H1 (cell line): ENCODE measurements around the gene NELL1. TPM values are rescaled to one million over a fixed set of nuclear protein-coding genes. Genes with fewer than 3 reads are reported as not detected.

Experiments
- CTCF ChIA-PET: fragments of 300-600 bp; sonication (Branson Sonifier 250); formaldehyde crosslinking; loops from one replicate; lab custom pipeline; 2021; ENCODE audit not compliant: partially characterized antibody; lab: Charles Lee
- POLR2A ChIA-PET: fragments of 300-600 bp; sonication (Branson Sonifier 250); formaldehyde crosslinking; loops from one replicate; lab custom pipeline; 2021; ENCODE audit warnings: inconsistent platforms; ENCODE audit not compliant: partially characterized antibody; lab: Charles Lee
- DNase-seq, 2 experiments: peaks; one replicate each; pipeline versions ENCODE4 v3.0.0 to v3.0.0-alpha.2; 2010 to 2022; ENCODE audit warnings: low spot score in 2 of 2, low read depth in 1 of 2, mixed read lengths in 1 of 2
- FAIRE-seq: peaks from 2 replicates; lab custom pipeline; 2011; peaks lifted over from hg19 to GRCh38; lab: Jason Lieb, UNC
- H2AFZ ChIP-seq: 2 replicates; pipeline ENCODE4 v1.8.1; 2012; ENCODE audit warnings: low read length, inconsistent platforms
- H2AK5ac ChIP-seq: 2 replicates; pipeline ENCODE4 v1.6.1; 2013; ENCODE audit warnings: low read depth, low read length
- H2BK120ac ChIP-seq: replicated peaks from 2 replicates; pipeline ENCODE3; 2013; ENCODE audit warnings: low read depth, low read length, inconsistent platforms
- H2BK12ac ChIP-seq: 2 replicates; pipeline ENCODE4 v1.6.1; 2013; ENCODE audit warnings: low read depth, low read length
- H2BK15ac ChIP-seq: 2 replicates; pipeline ENCODE4 v1.6.1; 2013; ENCODE audit warnings: low read length
- H2BK20ac ChIP-seq: 2 replicates; pipeline ENCODE4 v1.6.1; 2013; ENCODE audit warnings: low read length
- H2BK5ac ChIP-seq: 2 replicates; pipeline ENCODE4 v1.6.1; 2013; ENCODE audit warnings: low read depth, low read length
- H3K14ac ChIP-seq: 2 replicates; pipeline ENCODE4 v1.6.1; 2013; ENCODE audit warnings: inconsistent platforms; ENCODE audit not compliant: insufficient read length
- H3K18ac ChIP-seq: 2 replicates; pipeline ENCODE4 v1.6.1; 2013; ENCODE audit warnings: low read length; ENCODE audit errors: extremely low read depth
- H3K23ac ChIP-seq: 2 replicates; pipeline ENCODE4 v1.6.1; 2013; ENCODE audit warnings: inconsistent platforms; ENCODE audit not compliant: insufficient read length
- H3K23me2 ChIP-seq: 2 replicates; pipeline ENCODE4 v1.6.1; 2013; ENCODE audit warnings: low read depth, low read length
- H3K27ac ChIP-seq: 2 replicates; pipeline ENCODE4 v1.6.1; 2011; ENCODE audit warnings: low read depth, low read length, inconsistent platforms
- H3K27me3 ChIP-seq, 4 experiments: replicated peaks in 1 of 4; 1 replicate in 1 of 4; 2 replicates in 3 of 4; pipeline versions ENCODE4 v1.6.1 to v1.8.1; 2011 to 2013; ENCODE audit warnings: low read length in 3 of 4, mild to moderate bottlenecking in 3 of 4, inconsistent platforms in 2 of 4, mixed read lengths in 2 of 4, moderate library complexity in 1 of 4; ENCODE audit not compliant: control insufficient read depth in 3 of 4, insufficient read depth in 3 of 4; ENCODE audit errors: extremely low read depth in 1 of 4
- H3K36me3 ChIP-seq, 4 experiments: 2 replicates each; pipeline versions ENCODE4 v1.6.1 to v1.8.1; 2011 to 2013; ENCODE audit warnings: mild to moderate bottlenecking in 4 of 4, low read length in 3 of 4, moderate library complexity in 2 of 4, control low read depth in 1 of 4, inconsistent platforms in 1 of 4; ENCODE audit not compliant: insufficient read depth in 4 of 4, control insufficient read depth in 2 of 4
- H3K4ac ChIP-seq: replicated peaks from 2 replicates; pipeline ENCODE3; 2013; ENCODE audit warnings: low read length, low read depth, mixed read lengths, inconsistent platforms; ENCODE audit not compliant: insufficient read length
- H3K4me1 ChIP-seq, 4 experiments: replicated peaks in 1 of 4; 1 replicate in 1 of 4; 2 replicates in 3 of 4; pipeline versions ENCODE4 v1.6.1 to v1.8.1; 2011 to 2013; ENCODE audit warnings: low read length in 3 of 4, inconsistent platforms in 2 of 4, mixed read lengths in 1 of 4; ENCODE audit not compliant: insufficient read depth in 4 of 4, control insufficient read depth in 3 of 4
- H3K4me2 ChIP-seq, 2 experiments: 2 replicates each; pipeline versions ENCODE4 v1.6.1 to v1.8.1; 2011 to 2013; ENCODE audit warnings: low read depth in 2 of 2, low read length in 2 of 2, control low read depth in 1 of 2, inconsistent platforms in 1 of 2, mild to moderate bottlenecking in 1 of 2; ENCODE audit not compliant: insufficient read depth in 1 of 2
- H3K4me3 ChIP-seq, 4 experiments: fragments of 200-600, 300-600 bp in 1 of 4; sonication (generic), shearing (Covaris generic), sonication (Bioruptor Twin) in 1 of 4; 2 replicates each; pipeline versions ENCODE4 v1.5.1 to v1.8.1; 2011 to 2016; ENCODE audit warnings: low read length in 4 of 4, low read depth in 3 of 4, control low read depth in 2 of 4, inconsistent platforms in 2 of 4, mild to moderate bottlenecking in 2 of 4, mixed read lengths in 1 of 4, moderate library complexity in 1 of 4; ENCODE audit not compliant: insufficient read depth in 2 of 4; ENCODE audit errors: extremely low read depth in 1 of 4
- H3K56ac ChIP-seq: replicated peaks from 2 replicates; pipeline ENCODE3; 2013; ENCODE audit warnings: low read depth, mild to moderate bottlenecking, mixed read lengths, low read length, inconsistent platforms; ENCODE audit not compliant: insufficient read length
- H3K79me1 ChIP-seq: 2 replicates; pipeline ENCODE4 v1.6.1; 2013; ENCODE audit warnings: low read depth, low read length, control low read depth
- H3K79me2 ChIP-seq, 2 experiments: 2 replicates each; pipeline versions ENCODE4 v1.6.1 to v1.8.1; 2012 to 2013; ENCODE audit warnings: low read length in 2 of 2, mild to moderate bottlenecking in 2 of 2, inconsistent platforms in 1 of 2; ENCODE audit not compliant: insufficient read depth in 2 of 2, control insufficient read depth in 1 of 2
- H3K9ac ChIP-seq, 4 experiments: replicated peaks in 1 of 4; 1 replicate in 1 of 4; 2 replicates in 3 of 4; pipeline versions ENCODE4 v1.6.1 to v1.8.1; 2011 to 2013; ENCODE audit warnings: low read depth in 3 of 4, low read length in 3 of 4, control low read depth in 2 of 4, mild to moderate bottlenecking in 2 of 4, moderate library complexity in 2 of 4, inconsistent platforms in 1 of 4; ENCODE audit errors: extremely low read depth in 1 of 4
- H3K9me3 ChIP-seq, 2 experiments: 2 replicates each; pipeline versions ENCODE4 v1.6.1 to v1.8.1; 2012 to 2013; ENCODE audit warnings: mild to moderate bottlenecking in 2 of 2, moderate library complexity in 2 of 2, control low read depth in 1 of 2, inconsistent platforms in 1 of 2, low read depth in 1 of 2, low read length in 1 of 2, mixed read lengths in 1 of 2; ENCODE audit not compliant: insufficient read depth in 2 of 2
- H4K20me1 ChIP-seq, 2 experiments: replicated peaks in 1 of 2; 2 replicates each; pipeline versions ENCODE3 to v1.8.1; 2011 to 2013; ENCODE audit warnings: inconsistent platforms in 2 of 2, low read length in 2 of 2, mild to moderate bottlenecking in 1 of 2; ENCODE audit not compliant: insufficient read depth in 2 of 2, control insufficient read depth in 1 of 2
- H4K5ac ChIP-seq: 2 replicates; pipeline ENCODE4 v1.6.1; 2013; ENCODE audit warnings: low read length, low read depth, mixed read lengths, inconsistent platforms; ENCODE audit not compliant: insufficient read length
- H4K8ac ChIP-seq: 2 replicates; pipeline ENCODE4 v1.8.0; 2013; ENCODE audit warnings: mild to moderate bottlenecking, moderate library complexity, low read length, inconsistent platforms; ENCODE audit not compliant: insufficient read depth; ENCODE audit errors: extremely low read depth
- H4K91ac ChIP-seq: replicated peaks from 2 replicates; pipeline ENCODE3; 2013; ENCODE audit warnings: low read length, mixed read lengths, inconsistent platforms; ENCODE audit not compliant: insufficient read length
- EZH2 ChIP-seq: fragments of 200-600 bp; sonication (generic); IDR thresholded peaks from 2 replicates; pipeline ENCODE4 v1.7.1; 2012; ENCODE audit warnings: low read depth, mild to moderate bottlenecking, moderate library complexity, low read length, inconsistent platforms; ENCODE audit not compliant: severe bottlenecking
- HDAC6 ChIP-seq: IDR thresholded peaks from one replicate; pipeline ENCODE4 v1.7.1; 2012; ENCODE audit warnings: low read depth, mild to moderate bottlenecking, inconsistent platforms, low read length, moderate library complexity
- JUND ChIP-seq: IDR thresholded peaks from 2 replicates; pipeline ENCODE4 v1.6.1; 2011; ENCODE audit warnings: mild to moderate bottlenecking, improper control_type of control experiment, low read length
- KDM1A ChIP-seq: fragments of 200-600, 300-600 bp; sonication (generic); IDR thresholded peaks from 2 replicates; pipeline ENCODE4 v1.7.1; 2016; ENCODE audit warnings: mild to moderate bottlenecking, low read length, borderline replicate concordance
- POU5F1 ChIP-seq: IDR thresholded peaks from 2 replicates; pipeline ENCODE4 v1.6.1; 2011; ENCODE audit warnings: low read depth, mild to moderate bottlenecking, low read length, moderate library complexity
- RAD21 ChIP-seq, 2 experiments: IDR thresholded peaks in 1 of 2; conservative IDR thresholded peaks in 1 of 2; 2 replicates each; pipeline ENCODE4 v1.6.1; 2011; ENCODE audit warnings: low read depth in 2 of 2, low read length in 2 of 2, improper control_type of control experiment in 1 of 2, inconsistent platforms in 1 of 2, mild to moderate bottlenecking in 1 of 2, moderate library complexity in 1 of 2
- WGBS, 2 experiments: shearing (Covaris generic) in 1 of 2; methylation state at CpG; one replicate each; pipeline versions ENCODE4 v1.1.6 to v1.1.7; 2013 to 2015; ENCODE audit warnings: low lambda C conversion rate in 2 of 2, mixed read lengths in 2 of 2, inconsistent platforms in 1 of 2, low coverage in 1 of 2, missing lambda C conversion rate in 1 of 2; ENCODE audit not compliant: insufficient replicate concordance in 2 of 2, insufficient coverage in 1 of 2, insufficient read length in 1 of 2; ENCODE audit errors: extremely low coverage in 1 of 2, missing lambda C conversion rate in 1 of 2; 5-methylcytosine and 5-hydroxymethylcytosine counted together
- polyA plus RNA-seq, 7 experiments: library from polyadenylated mRNA; depleted of rRNA in 3 of 7; stranded (reverse) in 5 of 7; unstranded in 2 of 7; fragments of >200 nt in 5 of 7; fragments of 200-250 nt in 2 of 7; gene quantifications; 1 replicate in 5 of 7; 2 replicates in 1 of 7; 4 replicates in 1 of 7; pipeline versions ENCODE4 v1.2.1 to v1.2.3, GENCODE V29; 2011 to 2013; ENCODE audit warnings: missing spikeins in 2 of 7, mixed read lengths in 2 of 7
- total RNA-seq: library from RNA; stranded (reverse); fragmentation: NEBNext Ultra II Directional; extraction: Animal tissue kit (Norgen Biotek cat#: 25700); gene quantifications from 2 replicates; pipeline ENCODE4 v1.2.1, GENCODE V29; 2021
- TF ChIP-seq, protein P1 (sequence below), 3 experiments: IDR thresholded peaks; 1 replicate in 2 of 3; 2 replicates in 1 of 3; pipeline versions ENCODE4 v1.5.1 to v1.6.1; 2011; ENCODE audit warnings: low read length in 3 of 3, mild to moderate bottlenecking in 3 of 3, inconsistent platforms in 2 of 3, low read depth in 1 of 3, moderate library complexity in 1 of 3; ENCODE audit not compliant: insufficient read depth in 1 of 3; ENCODE audit errors: control extremely low read depth in 1 of 3
- TF ChIP-seq, protein P2 (sequence below): IDR thresholded peaks from 2 replicates; pipeline ENCODE4 v1.6.1; 2012; ENCODE audit warnings: inconsistent platforms

NELL1 gene
- total and polyA plus RNA-seq, 2 of the 8 experiments (the other 6 are each of a cell fraction or from before 2014, with no cell fraction given), result 0.21 TPM; not detected in 1

DNA sequence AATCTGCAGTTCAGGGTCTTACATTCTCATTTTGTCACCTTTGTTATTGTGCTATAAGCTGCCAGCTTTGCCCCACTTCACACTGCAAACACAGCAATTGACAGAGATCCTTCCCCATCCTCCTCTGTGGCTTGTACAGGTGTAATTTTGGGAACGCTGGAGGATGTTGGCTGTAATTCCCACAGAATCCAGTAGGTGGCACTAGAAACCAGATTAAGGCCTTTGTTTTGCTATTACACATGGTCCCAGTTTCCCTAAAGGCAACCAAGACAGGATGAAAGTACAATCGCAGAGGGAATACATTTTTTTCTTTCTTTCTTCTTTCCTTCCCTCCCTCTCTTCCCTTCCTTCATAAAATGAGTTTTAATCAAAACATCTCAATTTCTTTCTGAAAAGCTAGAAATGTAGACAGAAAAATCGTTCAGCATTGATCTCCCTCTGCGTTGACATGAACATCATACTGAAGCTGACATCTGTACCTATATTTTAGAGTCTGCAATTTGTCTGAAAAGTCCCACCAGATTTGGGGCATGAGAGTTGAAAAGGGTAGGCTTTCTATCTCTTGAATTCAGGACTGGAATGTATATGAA lies 21.3 kb upstream of the NELL1 start:
- Histone ChIP-seq H3K4ac (no peak overlapping the region), H3K9me3 (no peaks in the 10 kb centered on the region), H2AFZ (no peak overlapping the region), H2BK20ac (no peak overlapping the region), H2BK120ac (no peak overlapping the region), H4K5ac (no peak overlapping the region), H3K9ac (no peak overlapping the region), H3K27ac (no peak overlapping the region), H3K56ac (no peak overlapping the region), H3K23ac (no peak overlapping the region), H2BK12ac (no peak overlapping the region), H3K4me1 (peaks cover 0 to 5% (median 2%) of the 10 kb centered on the region in 4 experiments; a peak in 2 of 7 replicates), H2BK5ac (no peak overlapping the region), H2BK15ac (no peak overlapping the region), H3K18ac (no peak overlapping the region), H3K79me1 (no peaks in the 10 kb centered on the region), H3K79me2 (no peaks in the 10 kb centered on the region), H3K4me2 (no peak overlapping the region), H3K14ac (no peak overlapping the region), H2AK5ac (no peak overlapping the region), H4K8ac (no peak overlapping the region), H3K4me3 (no peak overlapping the region), H3K27me3 (no peaks in the 10 kb centered on the region), H3K36me3 (no peaks in the 10 kb centered on the region), H4K20me1 (no peaks in the 10 kb centered on the region), H4K91ac (no peak overlapping the region), H3K23me2 (no peaks in the 10 kb centered on the region)
- CTCF ChIA-PET, result interaction anchor here (0.6 to 4.8 kb wide), 30 partner anchors 9 to 864 kb away, joined by 3 to 51 read pairs (median 4); no protein-coding TSS in a partner anchor
- POLR2A ChIA-PET, result no interaction called here
- 43% methylated on average over 4 of the region's 4 CpGs; no CpG with 5 or more reads in 1 of the 2 experiments for WGBS, 2 experiments
- FAIRE-seq, result peak; percentile 96
- TF ChIP-seq, protein P1, sequence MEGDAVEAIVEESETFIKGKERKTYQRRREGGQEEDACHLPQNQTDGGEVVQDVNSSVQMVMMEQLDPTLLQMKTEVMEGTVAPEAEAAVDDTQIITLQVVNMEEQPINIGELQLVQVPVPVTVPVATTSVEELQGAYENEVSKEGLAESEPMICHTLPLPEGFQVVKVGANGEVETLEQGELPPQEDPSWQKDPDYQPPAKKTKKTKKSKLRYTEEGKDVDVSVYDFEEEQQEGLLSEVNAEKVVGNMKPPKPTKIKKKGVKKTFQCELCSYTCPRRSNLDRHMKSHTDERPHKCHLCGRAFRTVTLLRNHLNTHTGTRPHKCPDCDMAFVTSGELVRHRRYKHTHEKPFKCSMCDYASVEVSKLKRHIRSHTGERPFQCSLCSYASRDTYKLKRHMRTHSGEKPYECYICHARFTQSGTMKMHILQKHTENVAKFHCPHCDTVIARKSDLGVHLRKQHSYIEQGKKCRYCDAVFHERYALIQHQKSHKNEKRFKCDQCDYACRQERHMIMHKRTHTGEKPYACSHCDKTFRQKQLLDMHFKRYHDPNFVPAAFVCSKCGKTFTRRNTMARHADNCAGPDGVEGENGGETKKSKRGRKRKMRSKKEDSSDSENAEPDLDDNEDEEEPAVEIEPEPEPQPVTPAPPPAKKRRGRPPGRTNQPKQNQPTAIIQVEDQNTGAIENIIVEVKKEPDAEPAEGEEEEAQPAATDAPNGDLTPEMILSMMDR (IDR thresholded peaks at IDR 0.05; ENCODE audit: control extremely low read depth in 1 of 3, insufficient read depth in 1 of 3, low read depth in 1 of 3, low read length in 3 of 3), result peak; percentile 4 to 88 (median 79)
- TF ChIP-seq JUND (0 out of 2 replicates have a peak, but pooled peaks have one; percentile 27), RAD21 (IDR thresholded peaks at IDR 0.05 in 1 of 2, conservative IDR thresholded peaks at IDR 0.05 in 1 of 2; ENCODE audit: low read depth in 2 of 2, low read length in 2 of 2) (peak; percentile 90 to 96), HDAC6 (no peak), EZH2 (no peak), KDM1A (no peak), POU5F1 (no peak)
- TF ChIP-seq, protein P2, sequence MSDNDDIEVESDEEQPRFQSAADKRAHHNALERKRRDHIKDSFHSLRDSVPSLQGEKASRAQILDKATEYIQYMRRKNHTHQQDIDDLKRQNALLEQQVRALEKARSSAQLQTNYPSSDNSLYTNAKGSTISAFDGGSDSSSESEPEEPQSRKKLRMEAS, result 0 out of 2 replicates have a peak, but pooled peaks have one; percentile 33
- peak in 1 of 2 experiments; percentile 79 for DNase-seq
